Panc1 (cell line): ENCODE measurements around the gene GAB3. TPM values are rescaled to one million over a fixed set of nuclear protein-coding genes. Genes with fewer than 3 reads are reported as not detected.
A peak's percentile ranks its signal among the peaks of the same experiment; 100 is the strongest.

Experiments
- ATAC-seq: fragments of 200-7000 bp; cut with Tn5 transposase; 2 replicates; pipeline ENCODE4 v1.9.1; 2020; ENCODE audit warnings: mild to moderate bottlenecking, moderate library complexity
- BruUV-seq: library from RNA; stranded (reverse); fragments of 400-500 nt; replicated peaks from 2 replicates; lab custom pipeline; 2021; lab: Mats Ljungman, UMichigan
- CTCF ChIA-PET: fragments of 300-600 bp; sonication (Branson Sonifier 250); formaldehyde crosslinking; loops from one replicate; lab custom pipeline; 2022; ENCODE audit warnings: antibody characterized with exemption; lab: Charles Lee
- POLR2A ChIA-PET: fragments of 300-600 bp; sonication (Branson Sonifier 250); formaldehyde crosslinking; loops from one replicate; lab custom pipeline; 2022; ENCODE audit warnings: antibody characterized with exemption; lab: Charles Lee
- DNase-seq: peaks from one replicate; pipeline ENCODE4 v3.0.0-alpha.2; 2010; ENCODE audit warnings: low read depth, low spot score
- H3K27ac ChIP-seq: 2 replicates; pipeline ENCODE4 v1.5.1; 2011; ENCODE audit warnings: mild to moderate bottlenecking, low read length, inconsistent platforms
- H3K27me3 ChIP-seq: fragments of 200-500 bp; sonication (Bioruptor generic); 2 replicates; pipeline ENCODE4 v1.6.0; 2014; ENCODE audit warnings: low read length, inconsistent platforms; ENCODE audit not compliant: control insufficient read depth, insufficient read depth
- H3K36me3 ChIP-seq: fragments of 200-500 bp; sonication (Bioruptor generic); 2 replicates; pipeline ENCODE4 v1.5.1; 2014; ENCODE audit warnings: inconsistent platforms, mild to moderate bottlenecking, low read length, moderate library complexity; ENCODE audit not compliant: control insufficient read depth, insufficient read depth
- H3K4me1 ChIP-seq: 2 replicates; pipeline ENCODE4 v1.5.1; 2011; ENCODE audit warnings: inconsistent platforms, mild to moderate bottlenecking, low read length, moderate library complexity; ENCODE audit not compliant: control insufficient read depth, insufficient read depth
- H3K4me3 ChIP-seq, 2 experiments: 2 replicates each; pipeline ENCODE4 v1.5.1; 2011 to 2012; ENCODE audit warnings: low read depth in 2 of 2, low read length in 2 of 2, mild to moderate bottlenecking in 2 of 2, inconsistent platforms in 1 of 2, moderate library complexity in 1 of 2
- H3K9me3 ChIP-seq: fragments of 200-500 bp; sonication (Bioruptor generic); 2 replicates; pipeline ENCODE4 v1.5.1; 2014; ENCODE audit warnings: low read depth, mild to moderate bottlenecking, inconsistent platforms, low read length, moderate library complexity; ENCODE audit not compliant: control insufficient read depth, insufficient read depth
- POLR2AphosphoS5 ChIP-seq: IDR thresholded peaks from 2 replicates; pipeline ENCODE4 v1.6.1; 2012; ENCODE audit warnings: mild to moderate bottlenecking, low read depth, low read length, moderate library complexity
- SIN3A ChIP-seq: IDR thresholded peaks from 2 replicates; pipeline ENCODE4 v1.6.1; 2012; ENCODE audit warnings: low read depth, mild to moderate bottlenecking, low read length, moderate library complexity, borderline replicate concordance; ENCODE audit not compliant: insufficient read depth
- TCF7L2 ChIP-seq: IDR thresholded peaks from 2 replicates; pipeline ENCODE4 v1.6.1; 2011; ENCODE audit warnings: mild to moderate bottlenecking, low read depth, low read length, inconsistent platforms
- in situ Hi-C: cut with HindIII; loops from 2 replicates; pipeline ENCODE4 v1.10.0; 2016; ENCODE audit warnings: low sequenced_read_pairs, low pct_unique_long_range_greater_than_20kb
- intact Hi-C: fragments of 100-400 bp; cut with micrococcal nuclease; formaldehyde crosslinking; loops from one replicate; pipeline ENCODE4 v1.10.0; 2022; ENCODE audit not compliant: unreplicated experiment
- total RNA-seq: library from RNA; stranded (reverse); gene quantifications from one replicate; pipeline ENCODE4 v1.2.1, GENCODE V29; 2021; ENCODE audit not compliant: unreplicated experiment
- TF ChIP-seq, protein P1 (sequence below): fragments of 450-650 bp; IDR thresholded peaks from 2 replicates; pipeline ENCODE4 v1.5.1; 2017; ENCODE audit warnings: mild to moderate bottlenecking
- TF ChIP-seq, protein P2 (sequence below), 2 experiments: IDR thresholded peaks; 2 replicates each; pipeline ENCODE4 v1.6.1; 2011 to 2012; ENCODE audit warnings: low read depth in 2 of 2, control low read depth in 1 of 2, low read length in 1 of 2, mild to moderate bottlenecking in 1 of 2, moderate library complexity in 1 of 2; ENCODE audit not compliant: insufficient read depth in 1 of 2

The GAB3 gene
- total RNA-seq, 1 experiment from 2014 or later: 8.2 TPM

DNA sequence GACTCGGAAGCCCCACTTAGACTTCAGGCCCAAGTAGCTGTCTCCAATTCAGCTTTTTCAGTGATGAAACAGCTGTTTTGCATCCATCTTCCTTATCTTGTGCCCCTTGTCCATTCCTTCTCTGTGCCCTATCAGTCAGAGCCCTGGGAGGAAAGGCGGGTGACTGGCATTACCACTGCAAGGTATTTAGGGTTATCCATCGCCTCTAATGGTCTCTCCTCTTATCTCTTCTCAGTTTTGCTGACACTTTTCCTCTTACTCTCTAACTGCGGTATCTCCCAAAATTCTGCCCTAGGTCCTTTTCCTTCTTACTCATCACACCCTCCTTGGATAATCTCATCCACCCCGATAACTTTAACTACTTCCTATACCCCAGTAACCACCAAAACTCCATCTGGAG lies 13.7 kb downstream of the GAB3 start:
- TF ChIP-seq, protein P1, sequence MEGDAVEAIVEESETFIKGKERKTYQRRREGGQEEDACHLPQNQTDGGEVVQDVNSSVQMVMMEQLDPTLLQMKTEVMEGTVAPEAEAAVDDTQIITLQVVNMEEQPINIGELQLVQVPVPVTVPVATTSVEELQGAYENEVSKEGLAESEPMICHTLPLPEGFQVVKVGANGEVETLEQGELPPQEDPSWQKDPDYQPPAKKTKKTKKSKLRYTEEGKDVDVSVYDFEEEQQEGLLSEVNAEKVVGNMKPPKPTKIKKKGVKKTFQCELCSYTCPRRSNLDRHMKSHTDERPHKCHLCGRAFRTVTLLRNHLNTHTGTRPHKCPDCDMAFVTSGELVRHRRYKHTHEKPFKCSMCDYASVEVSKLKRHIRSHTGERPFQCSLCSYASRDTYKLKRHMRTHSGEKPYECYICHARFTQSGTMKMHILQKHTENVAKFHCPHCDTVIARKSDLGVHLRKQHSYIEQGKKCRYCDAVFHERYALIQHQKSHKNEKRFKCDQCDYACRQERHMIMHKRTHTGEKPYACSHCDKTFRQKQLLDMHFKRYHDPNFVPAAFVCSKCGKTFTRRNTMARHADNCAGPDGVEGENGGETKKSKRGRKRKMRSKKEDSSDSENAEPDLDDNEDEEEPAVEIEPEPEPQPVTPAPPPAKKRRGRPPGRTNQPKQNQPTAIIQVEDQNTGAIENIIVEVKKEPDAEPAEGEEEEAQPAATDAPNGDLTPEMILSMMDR: no peak
- TF ChIP-seq TCF7L2 (no peak), SIN3A (no peak), POLR2AphosphoS5 (no peak)
- TF ChIP-seq, protein P2, sequence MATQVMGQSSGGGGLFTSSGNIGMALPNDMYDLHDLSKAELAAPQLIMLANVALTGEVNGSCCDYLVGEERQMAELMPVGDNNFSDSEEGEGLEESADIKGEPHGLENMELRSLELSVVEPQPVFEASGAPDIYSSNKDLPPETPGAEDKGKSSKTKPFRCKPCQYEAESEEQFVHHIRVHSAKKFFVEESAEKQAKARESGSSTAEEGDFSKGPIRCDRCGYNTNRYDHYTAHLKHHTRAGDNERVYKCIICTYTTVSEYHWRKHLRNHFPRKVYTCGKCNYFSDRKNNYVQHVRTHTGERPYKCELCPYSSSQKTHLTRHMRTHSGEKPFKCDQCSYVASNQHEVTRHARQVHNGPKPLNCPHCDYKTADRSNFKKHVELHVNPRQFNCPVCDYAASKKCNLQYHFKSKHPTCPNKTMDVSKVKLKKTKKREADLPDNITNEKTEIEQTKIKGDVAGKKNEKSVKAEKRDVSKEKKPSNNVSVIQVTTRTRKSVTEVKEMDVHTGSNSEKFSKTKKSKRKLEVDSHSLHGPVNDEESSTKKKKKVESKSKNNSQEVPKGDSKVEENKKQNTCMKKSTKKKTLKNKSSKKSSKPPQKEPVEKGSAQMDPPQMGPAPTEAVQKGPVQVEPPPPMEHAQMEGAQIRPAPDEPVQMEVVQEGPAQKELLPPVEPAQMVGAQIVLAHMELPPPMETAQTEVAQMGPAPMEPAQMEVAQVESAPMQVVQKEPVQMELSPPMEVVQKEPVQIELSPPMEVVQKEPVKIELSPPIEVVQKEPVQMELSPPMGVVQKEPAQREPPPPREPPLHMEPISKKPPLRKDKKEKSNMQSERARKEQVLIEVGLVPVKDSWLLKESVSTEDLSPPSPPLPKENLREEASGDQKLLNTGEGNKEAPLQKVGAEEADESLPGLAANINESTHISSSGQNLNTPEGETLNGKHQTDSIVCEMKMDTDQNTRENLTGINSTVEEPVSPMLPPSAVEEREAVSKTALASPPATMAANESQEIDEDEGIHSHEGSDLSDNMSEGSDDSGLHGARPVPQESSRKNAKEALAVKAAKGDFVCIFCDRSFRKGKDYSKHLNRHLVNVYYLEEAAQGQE (IDR thresholded peaks at IDR 0.05; ENCODE audit: insufficient read depth in 1 of 2, low read depth in 2 of 2, low read length in 1 of 2): no peak
- Histone ChIP-seq H3K36me3 (no peaks in the 10 kb centered on the region), H3K27me3 (no peaks in the 10 kb centered on the region), H3K4me1 (peaks cover 66% of the 10 kb centered on the region), H3K9me3 (no peaks in the 10 kb centered on the region), H3K4me3 (no peak overlapping the region), H3K27ac (peak overlapping the region; percentile 89)
- CTCF ChIA-PET: no interaction called here
- BruUV-seq: no TSS peak
- POLR2A ChIA-PET: no interaction called here
- ATAC-seq: no peak
- in situ Hi-C loops: no loop called here
- DNase-seq: no peak
- intact Hi-C loops: no loop called here

DNA sequence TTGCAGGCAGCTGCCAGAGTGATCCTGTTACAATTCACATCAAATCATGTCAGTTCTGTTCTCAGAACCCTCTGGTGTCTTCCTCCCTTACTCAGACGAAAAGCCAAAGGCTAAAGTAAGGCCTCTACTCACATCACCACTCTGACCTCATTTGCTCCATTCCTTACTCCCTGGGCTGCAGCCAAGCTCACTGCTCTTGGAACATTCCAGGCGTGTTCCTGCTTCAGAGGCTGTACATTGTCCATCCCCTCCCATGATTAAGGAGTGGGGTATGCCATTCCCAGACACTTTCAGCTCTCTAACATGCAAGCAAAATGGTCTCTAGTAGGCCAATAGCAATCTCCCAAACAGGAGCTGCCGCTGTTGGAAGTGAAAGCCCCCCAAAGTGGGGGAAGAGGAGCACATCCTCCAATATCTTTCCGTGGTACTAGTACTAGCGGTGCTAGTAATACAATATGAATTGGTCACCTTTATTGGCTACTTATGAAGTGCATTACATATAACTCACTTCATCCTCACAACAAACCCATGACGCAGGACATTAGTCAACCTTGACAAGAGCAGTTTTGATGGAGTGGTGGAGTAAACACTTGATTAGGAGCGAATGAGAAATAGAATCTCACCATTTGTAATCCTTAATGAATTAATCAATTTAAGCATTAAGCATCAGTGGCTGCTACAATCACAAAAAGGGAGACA lies 15.0 kb downstream of the GAB3 start:
- intact Hi-C loops: no loop called here
- ChIA-PET POLR2A (no interaction called here), CTCF (no interaction called here)
- H3K9me3 ChIP-seq: no peaks in the 10 kb centered on the region
- no TSS peak for BruUV-seq
- DNase-seq (no peak), ATAC-seq (peak; percentile 40; the same call in 1 of the 2 replicates)
- no peaks in the 10 kb centered on the region for H3K36me3 ChIP-seq
- peak overlapping the region; percentile 89 for H3K27ac ChIP-seq
- H3K4me1 ChIP-seq: peaks cover 79% of the 10 kb centered on the region
- in situ Hi-C loops: no loop called here
- TF ChIP-seq SIN3A: no peak
- TF ChIP-seq, protein P2 (IDR thresholded peaks at IDR 0.05; ENCODE audit: insufficient read depth in 1 of 2, low read depth in 2 of 2, low read length in 1 of 2): no peak
- no peak for TF ChIP-seq TCF7L2
- TF ChIP-seq, protein P1: no peak
- TF ChIP-seq POLR2AphosphoS5: no peak
- H3K4me3 ChIP-seq: no peak overlapping the region
- H3K27me3 ChIP-seq: no peaks in the 10 kb centered on the region
